H1 (cell line): Measurements from ENCODE around the gene CCDC141. TPM values are rescaled to one million over a fixed set of nuclear protein-coding genes. Genes with fewer than 3 reads are reported as not detected.

ENCODE experiments used
- CHD7 ChIP-seq: fragments of 300-600 bp; sonication (generic); IDR thresholded peaks from 2 replicates; pipeline ENCODE4 v1.7.1; 2012; ENCODE audit warnings: low read length, moderate library complexity, mild to moderate bottlenecking, inconsistent platforms; ENCODE audit not compliant: insufficient replicate concordance
- CTBP2 ChIP-seq: IDR thresholded peaks from 2 replicates; pipeline ENCODE4 v1.7.0; 2011; ENCODE audit warnings: borderline replicate concordance, mild to moderate bottlenecking, moderate library complexity, mixed read lengths, low read length; ENCODE audit not compliant: insufficient read depth, insufficient read length
- EP300 ChIP-seq, 2 experiments: IDR thresholded peaks; 1 replicate in 1 of 2; 2 replicates in 1 of 2; pipeline ENCODE4 v1.6.1; 2011 to 2012; ENCODE audit warnings: low read depth in 2 of 2, low read length in 2 of 2, mild to moderate bottlenecking in 2 of 2, borderline replicate concordance in 1 of 2, inconsistent platforms in 1 of 2, moderate library complexity in 1 of 2
- RBBP5 ChIP-seq: IDR thresholded peaks from 2 replicates; pipeline ENCODE4 v1.7.1; 2012; ENCODE audit warnings: low read depth, mild to moderate bottlenecking, inconsistent platforms, low read length, moderate library complexity, borderline replicate concordance
- SAP30 ChIP-seq: fragments of 300-600 bp; sonication (generic); IDR thresholded peaks from 2 replicates; pipeline ENCODE4 v1.7.1; 2012; ENCODE audit warnings: low read length, moderate library complexity, mild to moderate bottlenecking, inconsistent platforms; ENCODE audit not compliant: insufficient read depth, insufficient replicate concordance
- SP1 ChIP-seq: IDR thresholded peaks from 2 replicates; pipeline ENCODE4 v1.6.1; 2011; ENCODE audit warnings: low read depth, low read length
- USF2 ChIP-seq: IDR thresholded peaks from 2 replicates; pipeline ENCODE4 v1.6.1; 2011; ENCODE audit warnings: low read length, improper control_type of control experiment
- polyA plus RNA-seq, 7 experiments: library from polyadenylated mRNA; depleted of rRNA in 3 of 7; stranded (reverse) in 5 of 7; unstranded in 2 of 7; fragments of >200 nt in 5 of 7; fragments of 200-250 nt in 2 of 7; gene quantifications; 1 replicate in 5 of 7; 2 replicates in 1 of 7; 4 replicates in 1 of 7; pipeline versions ENCODE4 v1.2.1 to v1.2.3, GENCODE V29; 2011 to 2013; ENCODE audit warnings: missing spikeins in 2 of 7, mixed read lengths in 2 of 7
- total RNA-seq: library from RNA; stranded (reverse); fragmentation: NEBNext Ultra II Directional; extraction: Animal tissue kit (Norgen Biotek cat#: 25700); gene quantifications from 2 replicates; pipeline ENCODE4 v1.2.1, GENCODE V29; 2021

The CCDC141 gene
- total and polyA plus RNA-seq, 2 of the 8 experiments (the other 6 are each of a cell fraction or from before 2014, with no cell fraction given) = 0.56 to 21.6 TPM

GRCh38 chr2:178845566-178846457, 204.1 kb downstream of the CCDC141 start (continued):
- TF ChIP-seq CHD7 (no peak), USF2 (no peak), SAP30 (no peak), SP1 (no peak), CTBP2 (no peak), EP300 (IDR thresholded peaks at IDR 0.05; ENCODE audit: borderline replicate concordance in 1 of 2, low read depth in 2 of 2, low read length in 2 of 2) (no peak), RBBP5 (no peak)
